GM18502 (cell line): Measurements from ENCODE around the gene RIMS3.
"Not testable (repeated sequence)": the region's sequence is repeated elsewhere in the genome, so short reads cannot be mapped to it uniquely, and the experiment has no call there.

ENCODE experiments used
- ATAC-seq: cut with Tn5 transposase; IDR thresholded peaks from one replicate; pipeline ENCODE4 v1.9.1; 2021; ENCODE audit warnings: mild to moderate bottlenecking; ENCODE audit not compliant: unreplicated experiment, poor library complexity

The RIMS3 gene

DNA sequence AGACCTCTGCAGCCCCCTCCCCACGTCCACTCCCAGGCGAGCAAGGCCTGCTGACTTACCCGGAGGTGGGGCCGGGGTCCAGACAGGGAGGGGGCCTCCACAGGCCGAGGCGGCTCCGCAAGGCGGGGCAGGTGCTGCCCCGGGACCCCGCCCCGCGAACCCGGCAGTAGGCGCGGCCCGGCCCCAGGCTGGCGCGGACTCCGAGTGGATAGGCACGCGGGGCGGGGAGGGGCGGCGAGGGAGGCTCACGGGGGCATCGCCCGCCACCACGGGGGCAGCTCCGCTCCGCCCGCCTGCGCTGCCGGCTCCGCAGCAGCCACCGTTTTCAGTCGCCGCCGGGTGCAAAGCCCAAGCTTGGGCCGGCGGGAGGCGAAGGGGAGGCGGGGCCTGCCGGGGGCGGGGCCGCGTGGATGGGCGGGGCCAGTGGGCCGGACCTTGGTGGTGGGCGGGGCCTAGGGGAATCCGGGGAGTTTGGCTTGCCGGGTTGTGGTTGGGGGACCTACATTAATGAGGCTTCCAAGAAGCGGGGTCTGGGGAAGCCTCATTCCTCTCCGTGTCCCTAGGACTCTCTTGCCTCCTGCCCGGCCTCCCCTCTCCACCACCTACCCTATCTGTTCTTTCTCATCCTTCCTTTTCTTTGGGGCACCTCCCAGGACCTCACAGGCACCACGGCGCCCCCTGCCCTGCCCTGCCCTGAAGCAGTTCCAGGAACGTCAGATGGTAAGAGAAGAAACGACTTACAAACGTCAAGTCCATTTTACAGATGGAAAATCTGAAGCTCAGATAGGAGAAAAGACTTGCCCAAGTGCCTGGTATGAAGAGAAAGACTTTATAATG lies at the start of gene RIMS3:
Gene RIMS3, minus strand, starts transcription at position 348 of the 837 bp plus-strand sequence. CDS start 23,757 bp downstream, outside the sequence.
- peak; percentile 81 for ATAC-seq

DNA sequence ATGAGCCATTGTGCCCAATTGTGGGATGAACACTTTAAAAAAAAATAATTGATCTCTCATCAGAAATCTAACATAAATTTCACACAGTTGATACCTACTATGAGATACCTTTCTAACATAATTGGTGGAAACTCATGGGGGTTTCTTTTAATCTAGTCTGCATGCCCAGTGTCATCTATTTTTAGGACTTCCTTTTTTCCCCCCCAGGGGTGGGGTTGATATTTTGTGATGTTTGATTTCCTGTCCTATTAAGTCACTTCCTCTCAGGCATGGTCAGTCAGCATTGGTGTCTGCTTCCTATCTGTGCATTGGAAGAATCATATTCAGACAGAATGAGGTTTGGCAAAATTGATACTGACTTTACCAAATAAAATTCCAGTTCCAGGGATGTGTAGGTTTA lies 47.5 kb upstream of the RIMS3 start:
- ATAC-seq, result no peak

DNA sequence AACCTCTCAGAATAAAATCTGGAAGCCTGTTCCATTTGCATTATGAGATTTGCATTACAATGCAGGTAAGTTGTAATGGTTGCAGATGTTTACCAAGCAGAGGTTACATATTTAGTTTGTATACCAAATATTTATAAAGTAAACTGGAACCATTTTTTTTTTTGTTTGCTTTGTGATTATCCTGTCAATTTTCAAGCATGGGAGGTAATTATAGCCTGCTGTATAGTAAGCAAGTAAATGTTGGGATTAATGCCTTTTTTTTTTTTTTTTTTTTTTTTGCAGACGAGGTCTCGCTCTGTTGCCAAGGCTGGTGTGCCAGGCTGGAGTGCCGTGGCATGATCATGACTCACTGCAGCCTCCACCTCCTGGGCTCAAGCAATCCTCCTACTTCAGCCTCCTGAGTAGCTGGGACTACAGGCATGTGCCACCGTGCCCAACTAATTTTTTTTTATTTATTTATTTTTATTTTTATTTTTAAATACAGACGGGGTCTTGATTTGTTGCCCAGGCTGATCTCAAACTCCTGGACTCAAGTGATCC lies 47.0 kb upstream of the RIMS3 start:
- ATAC-seq, result no peak

DNA sequence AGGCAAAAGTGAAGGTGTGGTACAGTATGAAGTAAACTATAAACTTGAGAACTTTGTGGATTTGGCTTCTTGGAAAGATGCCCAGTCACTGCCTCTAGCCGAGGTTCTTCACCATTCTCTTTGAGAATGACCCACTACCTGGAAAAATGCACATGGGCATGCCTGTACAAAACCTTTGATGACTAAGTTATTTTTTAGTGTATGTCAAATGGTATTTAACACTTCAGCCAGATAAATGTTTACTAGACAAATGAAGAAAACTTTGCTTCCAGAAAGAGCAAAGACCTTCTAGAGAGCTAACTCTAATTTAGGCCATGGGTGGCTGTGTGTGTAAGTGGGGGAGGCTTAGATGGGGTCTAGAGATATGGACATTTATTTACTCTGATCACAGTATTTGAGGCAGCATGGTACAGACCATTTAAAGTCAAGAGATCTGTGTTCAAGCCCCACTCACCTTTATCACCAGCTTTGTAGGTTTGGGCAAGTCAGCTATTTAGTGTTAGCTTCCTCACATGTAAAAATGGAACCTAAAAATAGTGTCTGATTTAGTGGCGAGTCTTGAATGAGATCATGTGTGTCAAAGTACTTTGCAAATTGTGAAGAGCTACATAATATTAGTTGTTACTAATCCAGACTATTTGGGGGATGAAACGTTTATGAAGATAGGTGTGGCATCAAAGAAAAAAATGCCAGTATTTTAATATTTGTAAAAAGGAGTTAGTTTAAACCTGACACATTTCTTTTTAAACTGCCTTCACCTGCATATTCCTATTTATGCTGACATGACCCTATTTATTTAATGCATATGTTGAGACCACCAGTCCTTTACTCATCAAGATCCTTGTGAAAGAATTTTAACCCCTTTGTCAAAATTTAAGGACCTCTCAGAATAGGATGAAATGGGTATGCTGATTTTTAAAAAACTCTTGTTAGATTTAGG lies 46.3 kb upstream of the RIMS3 start:
- no peak for ATAC-seq

DNA sequence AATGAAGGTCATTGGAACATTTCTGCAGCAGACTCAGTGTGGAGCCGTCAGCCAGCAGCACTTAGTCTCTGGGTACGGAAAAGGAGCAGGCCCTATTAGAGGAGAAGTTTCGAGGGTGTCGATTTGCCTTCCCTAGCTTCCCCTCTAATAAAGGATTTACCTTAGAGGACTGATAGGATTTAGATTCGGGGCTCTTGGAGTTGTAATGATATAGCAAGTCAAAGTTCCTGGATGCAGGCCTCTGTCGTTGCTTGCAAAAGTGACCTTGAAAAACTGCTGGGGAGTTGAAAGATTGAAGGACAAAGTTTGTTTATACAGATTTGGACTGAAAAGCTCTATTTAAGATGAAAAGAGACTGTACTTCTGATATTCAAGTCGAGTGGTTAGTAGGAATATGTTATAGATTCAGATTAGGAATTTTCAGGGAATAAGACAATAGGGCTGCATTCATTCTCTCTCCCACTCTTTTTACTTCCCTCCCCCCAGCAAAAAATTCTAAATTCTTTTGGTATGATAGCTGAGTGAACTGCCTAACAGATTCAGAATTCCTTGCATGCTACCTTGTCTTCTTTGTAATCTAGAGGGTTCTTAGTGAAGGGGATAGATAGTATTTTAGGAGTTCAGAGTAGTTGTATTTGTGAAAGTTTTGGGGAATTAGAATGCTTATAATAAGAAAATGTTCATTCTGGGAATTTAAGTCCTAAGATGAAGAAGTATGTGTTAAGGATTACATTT lies 45.3 kb upstream of the RIMS3 start:
- no peak for ATAC-seq

- ATAC-seq, result no peak
Measured at GRCh38 chr1:40709802-40710278, 44.4 kb upstream of the RIMS3 start.

DNA sequence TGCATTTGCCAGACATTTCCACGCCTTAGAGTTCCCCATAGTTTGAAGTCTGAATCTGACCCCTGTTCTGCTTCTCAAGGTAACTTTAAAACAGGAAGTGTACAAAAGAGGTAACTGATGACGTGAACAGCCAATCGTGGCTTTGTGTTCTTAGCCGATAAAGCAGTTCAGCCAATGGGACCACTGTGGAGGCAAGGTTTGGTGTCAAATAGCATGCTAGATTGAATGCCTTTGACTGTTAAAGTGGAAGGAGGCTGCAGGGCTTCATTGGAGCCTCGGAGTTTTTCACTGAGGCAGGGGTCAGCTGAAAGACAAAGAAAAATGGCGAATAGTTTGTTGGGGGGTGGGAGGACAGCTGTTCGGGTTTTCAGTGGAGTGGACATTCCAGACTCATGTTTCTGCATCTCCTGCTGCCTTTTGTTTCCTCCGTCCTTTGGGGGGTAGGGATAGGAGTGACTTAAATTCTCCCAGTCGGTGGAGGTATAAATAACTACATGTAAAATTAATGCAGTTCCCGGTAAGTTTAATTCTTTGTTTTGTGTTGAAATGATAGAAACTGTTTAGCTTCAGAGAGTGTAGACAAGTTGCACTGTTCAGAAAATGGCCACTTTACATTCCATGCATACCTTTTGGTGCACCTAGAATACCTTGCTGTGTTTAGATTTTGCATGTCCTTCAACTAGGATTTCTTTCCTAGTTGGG lies 43.8 kb upstream of the RIMS3 start:
- peak; percentile 86 for ATAC-seq

DNA sequence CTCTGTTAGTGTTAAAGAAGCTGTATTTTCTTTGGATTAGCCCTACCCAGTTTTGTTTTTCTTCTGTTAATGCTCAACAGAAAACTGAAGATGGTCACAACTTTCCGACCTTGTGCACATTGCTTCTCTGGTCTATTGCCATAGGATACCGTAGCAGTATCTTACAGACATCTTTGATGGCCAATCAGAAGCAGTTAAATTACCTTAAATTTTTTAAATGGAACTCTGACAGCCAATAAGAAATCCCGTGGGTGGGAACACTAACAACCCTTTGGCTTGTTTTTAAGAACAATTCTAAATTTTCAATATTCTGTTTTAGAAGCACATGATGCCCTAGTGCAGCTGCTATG lies 43.2 kb upstream of the RIMS3 start:
- peak; percentile 60 for ATAC-seq

- ATAC-seq, result no peak
Measured at GRCh38 chr1:40706626-40707025, 41.1 kb upstream of the RIMS3 start.

GRCh38 chr1:40704817-40705733 lies 39.6 kb upstream of the RIMS3 start:
- ATAC-seq, result no peak

DNA sequence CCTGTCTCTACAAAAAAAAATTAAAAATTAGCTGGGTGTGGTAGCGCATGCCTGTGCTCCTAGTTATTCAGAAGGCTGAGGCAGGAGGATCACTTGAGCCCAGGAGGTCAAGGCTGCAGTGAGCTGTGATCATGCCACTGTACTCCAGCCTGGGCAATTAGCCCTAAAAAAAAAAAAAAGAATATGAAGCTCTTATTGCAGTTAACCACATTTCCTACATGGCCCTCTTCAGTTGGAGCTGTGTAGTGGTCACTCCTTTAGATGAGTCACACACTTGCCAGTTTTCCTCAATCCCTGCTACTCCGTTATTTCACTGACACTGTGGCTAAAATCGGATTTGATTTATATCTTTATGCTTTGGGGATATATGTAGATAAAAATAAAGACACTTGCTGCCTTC lies 37.8 kb upstream of the RIMS3 start:
- no peak for ATAC-seq

DNA sequence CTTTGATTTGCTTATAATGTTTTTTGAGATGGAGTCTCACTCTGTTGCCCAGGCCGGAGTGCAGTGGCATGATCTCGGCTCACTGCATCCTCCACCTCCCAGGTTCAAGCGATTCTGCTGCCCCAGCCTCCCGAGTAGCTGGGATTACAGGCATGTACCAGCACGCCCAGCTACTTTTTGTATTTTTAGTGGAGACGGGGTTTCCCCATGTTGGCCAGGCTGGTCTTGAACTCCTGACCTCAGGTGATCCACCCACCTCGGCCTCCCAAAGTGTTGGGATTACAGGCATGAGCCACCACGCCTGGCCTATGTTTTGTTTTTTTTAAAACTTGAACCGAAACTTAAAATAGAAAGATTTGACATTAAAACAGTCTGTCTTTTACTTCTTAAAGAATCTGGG lies 37.3 kb upstream of the RIMS3 start:
- ATAC-seq, result not testable (repeated sequence)

DNA sequence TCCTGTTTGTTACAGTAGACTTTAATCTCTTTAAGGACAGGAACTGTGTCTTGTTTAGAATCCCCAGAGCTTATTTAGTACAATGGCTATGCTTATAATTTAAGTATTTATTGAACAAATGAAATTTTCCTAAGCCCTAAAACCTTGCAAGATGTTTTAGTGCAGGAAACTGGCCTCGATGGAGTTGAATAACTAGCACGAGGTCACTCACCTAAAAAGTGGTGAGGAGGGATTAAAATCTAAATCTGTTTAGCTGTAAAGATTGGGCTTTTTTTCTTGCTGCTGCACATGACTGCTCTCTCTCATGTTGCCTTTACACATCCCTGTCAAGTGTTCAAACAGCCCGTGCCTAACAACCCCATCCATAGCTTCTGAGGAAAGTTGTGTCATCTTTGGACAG lies 36.2 kb upstream of the RIMS3 start:
- ATAC-seq, result no peak

- ATAC-seq, result peak; percentile 89
Measured at GRCh38 chr1:40699787-40700186, 34.3 kb upstream of the RIMS3 start.

DNA sequence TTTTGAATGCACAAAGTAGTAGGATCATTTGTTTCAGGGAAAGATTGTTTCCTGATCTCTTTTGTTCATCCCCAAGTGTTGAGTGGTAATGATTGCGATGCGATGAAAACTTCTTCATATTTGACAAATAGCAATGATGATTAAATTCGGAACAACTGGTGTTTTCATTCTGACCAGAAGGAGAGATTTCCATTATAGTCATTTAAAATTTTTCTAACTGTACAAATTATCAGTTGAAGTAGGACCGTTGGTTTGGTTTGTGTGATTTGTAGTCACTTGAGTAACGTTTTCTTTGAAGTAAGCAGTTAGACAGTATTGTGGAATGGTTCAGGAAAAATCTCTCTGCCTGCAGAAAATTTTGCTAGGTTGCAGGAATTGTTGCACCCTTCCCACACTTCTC lies 32.0 kb upstream of the RIMS3 start:
- ATAC-seq, result no peak

GRCh38 chr1:40696294-40696693 lies 30.8 kb upstream of the RIMS3 start:
- ATAC-seq, result no peak

- ATAC-seq, result no peak
Measured at GRCh38 chr1:40694353-40694874, 28.9 kb upstream of the RIMS3 start.

GRCh38 chr1:40693425-40693824 lies 27.9 kb upstream of the RIMS3 start:
- no peak for ATAC-seq
